ENCODE measurements around the gene RAB3A. TPM values are rescaled to one million over a fixed set of nuclear protein-coding genes. Genes with fewer than 3 reads are reported as not detected.

RAB3A gene
- polyA plus RNA-seq, 2 of the 4 experiments (the other 2 are of a cell fraction): 0.39 to 1.0 TPM

DNA sequence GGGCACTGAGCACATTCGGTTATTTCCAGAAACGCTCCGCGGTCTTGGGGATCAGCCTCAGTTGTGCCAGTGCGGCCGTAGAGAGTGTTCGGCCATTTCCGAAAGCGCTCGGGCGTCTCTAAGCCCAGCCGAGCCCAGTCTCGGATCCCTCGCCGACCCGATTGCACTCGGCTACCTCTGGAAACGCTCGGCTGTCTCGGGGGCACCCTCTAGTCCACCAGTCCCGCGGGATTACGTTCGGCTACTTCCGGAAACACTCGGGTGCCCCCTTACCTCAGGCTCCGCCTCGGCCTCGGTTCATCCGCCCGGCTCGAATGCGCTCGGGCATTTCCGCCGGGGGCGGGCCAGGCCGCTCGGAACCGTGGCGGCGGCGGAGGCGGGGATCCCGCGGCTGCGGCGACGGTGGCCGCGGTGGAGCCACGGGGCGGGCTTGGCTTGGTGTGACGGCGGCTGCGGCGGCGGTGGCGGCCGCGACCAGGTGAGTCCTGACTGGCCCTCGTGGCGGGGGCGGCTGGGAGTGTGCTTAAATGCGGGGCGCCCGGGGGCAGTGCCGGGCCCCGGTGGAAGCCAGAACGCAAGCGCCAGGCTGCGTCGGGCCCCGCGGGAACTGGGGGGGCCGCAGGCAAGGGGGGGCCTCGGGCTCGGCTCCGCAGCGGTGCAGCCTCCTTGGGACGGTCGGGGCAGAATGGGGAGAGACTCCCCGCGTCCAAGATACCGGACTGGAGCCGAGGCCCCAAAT, 50.9 kb downstream of the RAB3A start, which contains the start of gene PIK3R2 (continued):
- TF ChIP-seq RARB (CRISPR knock-in tag; IDR thresholded peaks at IDR 0.05): no peak
- TF ChIP-seq HEYL (CRISPR knock-in tag; IDR thresholded peaks at IDR 0.05): no peak
- no peak for TF ChIP-seq FOSB (CRISPR knock-in tag; IDR thresholded peaks at IDR 0.05)
- 0 out of 2 replicates have a peak, but pooled peaks have one; percentile 20 for TF ChIP-seq PHF8 (IDR thresholded peaks at IDR 0.05; ENCODE audit: borderline replicate concordance, low read depth)
- TF ChIP-seq TP53 (CRISPR knock-in tag; IDR thresholded peaks at IDR 0.05): no peak
- TF ChIP-seq JUNB (IDR thresholded peaks at IDR 0.05): no peak
- no peak for TF ChIP-seq HOXA7 (CRISPR knock-in tag; IDR thresholded peaks at IDR 0.05)
- TF ChIP-seq, protein P1, sequence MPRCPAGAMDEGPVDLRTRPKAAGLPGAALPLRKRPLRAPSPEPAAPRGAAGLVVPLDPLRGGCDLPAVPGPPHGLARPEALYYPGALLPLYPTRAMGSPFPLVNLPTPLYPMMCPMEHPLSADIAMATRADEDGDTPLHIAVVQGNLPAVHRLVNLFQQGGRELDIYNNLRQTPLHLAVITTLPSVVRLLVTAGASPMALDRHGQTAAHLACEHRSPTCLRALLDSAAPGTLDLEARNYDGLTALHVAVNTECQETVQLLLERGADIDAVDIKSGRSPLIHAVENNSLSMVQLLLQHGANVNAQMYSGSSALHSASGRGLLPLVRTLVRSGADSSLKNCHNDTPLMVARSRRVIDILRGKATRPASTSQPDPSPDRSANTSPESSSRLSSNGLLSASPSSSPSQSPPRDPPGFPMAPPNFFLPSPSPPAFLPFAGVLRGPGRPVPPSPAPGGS (IDR thresholded peaks at IDR 0.05): 0 out of 3 replicates have a peak, but pooled peaks have one; percentile 40
- TF ChIP-seq, protein P2, sequence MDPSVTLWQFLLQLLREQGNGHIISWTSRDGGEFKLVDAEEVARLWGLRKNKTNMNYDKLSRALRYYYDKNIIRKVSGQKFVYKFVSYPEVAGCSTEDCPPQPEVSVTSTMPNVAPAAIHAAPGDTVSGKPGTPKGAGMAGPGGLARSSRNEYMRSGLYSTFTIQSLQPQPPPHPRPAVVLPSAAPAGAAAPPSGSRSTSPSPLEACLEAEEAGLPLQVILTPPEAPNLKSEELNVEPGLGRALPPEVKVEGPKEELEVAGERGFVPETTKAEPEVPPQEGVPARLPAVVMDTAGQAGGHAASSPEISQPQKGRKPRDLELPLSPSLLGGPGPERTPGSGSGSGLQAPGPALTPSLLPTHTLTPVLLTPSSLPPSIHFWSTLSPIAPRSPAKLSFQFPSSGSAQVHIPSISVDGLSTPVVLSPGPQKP (IDR thresholded peaks at IDR 0.05; ENCODE audit: low read depth, low read length): no peak
- no peak for TF ChIP-seq EP300 (IDR thresholded peaks at IDR 0.05)
- TF ChIP-seq, protein P3, sequence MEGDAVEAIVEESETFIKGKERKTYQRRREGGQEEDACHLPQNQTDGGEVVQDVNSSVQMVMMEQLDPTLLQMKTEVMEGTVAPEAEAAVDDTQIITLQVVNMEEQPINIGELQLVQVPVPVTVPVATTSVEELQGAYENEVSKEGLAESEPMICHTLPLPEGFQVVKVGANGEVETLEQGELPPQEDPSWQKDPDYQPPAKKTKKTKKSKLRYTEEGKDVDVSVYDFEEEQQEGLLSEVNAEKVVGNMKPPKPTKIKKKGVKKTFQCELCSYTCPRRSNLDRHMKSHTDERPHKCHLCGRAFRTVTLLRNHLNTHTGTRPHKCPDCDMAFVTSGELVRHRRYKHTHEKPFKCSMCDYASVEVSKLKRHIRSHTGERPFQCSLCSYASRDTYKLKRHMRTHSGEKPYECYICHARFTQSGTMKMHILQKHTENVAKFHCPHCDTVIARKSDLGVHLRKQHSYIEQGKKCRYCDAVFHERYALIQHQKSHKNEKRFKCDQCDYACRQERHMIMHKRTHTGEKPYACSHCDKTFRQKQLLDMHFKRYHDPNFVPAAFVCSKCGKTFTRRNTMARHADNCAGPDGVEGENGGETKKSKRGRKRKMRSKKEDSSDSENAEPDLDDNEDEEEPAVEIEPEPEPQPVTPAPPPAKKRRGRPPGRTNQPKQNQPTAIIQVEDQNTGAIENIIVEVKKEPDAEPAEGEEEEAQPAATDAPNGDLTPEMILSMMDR (IDR thresholded peaks at IDR 0.05): peak; percentile 22; the same call in 2 of the 3 replicates
- no peak for TF ChIP-seq ZSCAN20 (CRISPR knock-in tag; IDR thresholded peaks at IDR 0.05)
- no peak for TF ChIP-seq RFX5 (IDR thresholded peaks at IDR 0.05)
- TF ChIP-seq SMC3 (IDR thresholded peaks at IDR 0.05): no peak
- no peak for TF ChIP-seq RAD21 (conservative IDR thresholded peaks at IDR 0.05 in 1 of 2, IDR thresholded peaks at IDR 0.05 in 1 of 2)
- TF ChIP-seq, protein P4, sequence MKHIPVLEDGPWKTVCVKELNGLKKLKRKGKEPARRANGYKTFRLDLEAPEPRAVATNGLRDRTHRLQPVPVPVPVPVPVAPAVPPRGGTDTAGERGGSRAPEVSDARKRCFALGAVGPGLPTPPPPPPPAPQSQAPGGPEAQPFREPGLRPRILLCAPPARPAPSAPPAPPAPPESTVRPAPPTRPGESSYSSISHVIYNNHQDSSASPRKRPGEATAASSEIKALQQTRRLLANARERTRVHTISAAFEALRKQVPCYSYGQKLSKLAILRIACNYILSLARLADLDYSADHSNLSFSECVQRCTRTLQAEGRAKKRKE (CRISPR knock-in tag; IDR thresholded peaks at IDR 0.05; ENCODE audit: low read depth): no peak
- TF ChIP-seq CEBPB (IDR thresholded peaks at IDR 0.05): no peak
- no peak for TF ChIP-seq ESRRA (IDR thresholded peaks at IDR 0.05; ENCODE audit: borderline replicate concordance, low read length)
- TF ChIP-seq ZNF302 (CRISPR knock-in tag; IDR thresholded peaks at IDR 0.05): no peak

DNA sequence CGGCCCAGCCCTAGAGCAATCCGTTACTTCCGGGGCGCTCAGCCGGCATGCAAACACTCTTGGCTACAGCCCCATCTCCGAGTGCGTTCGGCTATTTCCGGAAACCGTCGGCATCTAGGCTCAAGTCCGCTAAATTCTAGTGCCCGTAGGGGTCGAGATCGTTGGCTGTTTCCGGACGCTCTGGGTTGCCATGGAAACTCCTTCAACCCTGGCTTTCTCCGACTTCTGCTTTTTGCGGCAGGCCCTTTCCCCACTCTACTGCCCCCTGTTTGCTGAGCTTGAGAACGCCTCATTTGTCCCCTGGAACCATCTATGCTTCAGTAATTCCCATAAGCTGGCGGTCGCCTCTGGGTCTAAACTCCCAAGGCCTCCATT, 51.4 kb downstream of the RAB3A start:
- 3% methylated on average over 21 of the region's 22 CpGs for WGBS (ENCODE audit: missing lambda C conversion rate)
- POLR2A ChIA-PET: interaction anchor here (0.6 to 1.3 kb wide), 6 partner anchors 9 to 131 kb away, joined by 3 to 6 read pairs (median 3); no protein-coding TSS in a partner anchor
- TF ChIP-seq, protein P5, sequence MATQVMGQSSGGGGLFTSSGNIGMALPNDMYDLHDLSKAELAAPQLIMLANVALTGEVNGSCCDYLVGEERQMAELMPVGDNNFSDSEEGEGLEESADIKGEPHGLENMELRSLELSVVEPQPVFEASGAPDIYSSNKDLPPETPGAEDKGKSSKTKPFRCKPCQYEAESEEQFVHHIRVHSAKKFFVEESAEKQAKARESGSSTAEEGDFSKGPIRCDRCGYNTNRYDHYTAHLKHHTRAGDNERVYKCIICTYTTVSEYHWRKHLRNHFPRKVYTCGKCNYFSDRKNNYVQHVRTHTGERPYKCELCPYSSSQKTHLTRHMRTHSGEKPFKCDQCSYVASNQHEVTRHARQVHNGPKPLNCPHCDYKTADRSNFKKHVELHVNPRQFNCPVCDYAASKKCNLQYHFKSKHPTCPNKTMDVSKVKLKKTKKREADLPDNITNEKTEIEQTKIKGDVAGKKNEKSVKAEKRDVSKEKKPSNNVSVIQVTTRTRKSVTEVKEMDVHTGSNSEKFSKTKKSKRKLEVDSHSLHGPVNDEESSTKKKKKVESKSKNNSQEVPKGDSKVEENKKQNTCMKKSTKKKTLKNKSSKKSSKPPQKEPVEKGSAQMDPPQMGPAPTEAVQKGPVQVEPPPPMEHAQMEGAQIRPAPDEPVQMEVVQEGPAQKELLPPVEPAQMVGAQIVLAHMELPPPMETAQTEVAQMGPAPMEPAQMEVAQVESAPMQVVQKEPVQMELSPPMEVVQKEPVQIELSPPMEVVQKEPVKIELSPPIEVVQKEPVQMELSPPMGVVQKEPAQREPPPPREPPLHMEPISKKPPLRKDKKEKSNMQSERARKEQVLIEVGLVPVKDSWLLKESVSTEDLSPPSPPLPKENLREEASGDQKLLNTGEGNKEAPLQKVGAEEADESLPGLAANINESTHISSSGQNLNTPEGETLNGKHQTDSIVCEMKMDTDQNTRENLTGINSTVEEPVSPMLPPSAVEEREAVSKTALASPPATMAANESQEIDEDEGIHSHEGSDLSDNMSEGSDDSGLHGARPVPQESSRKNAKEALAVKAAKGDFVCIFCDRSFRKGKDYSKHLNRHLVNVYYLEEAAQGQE (IDR thresholded peaks at IDR 0.05): no peak
- TF ChIP-seq TFCP2L1 (CRISPR knock-in tag; IDR thresholded peaks at IDR 0.05) (no peak), NPAS2 (CRISPR knock-in tag; IDR thresholded peaks at IDR 0.05; ENCODE audit: borderline replicate concordance) (no peak), NR3C1 (IDR thresholded peaks at IDR 0.05) (no peak), CHD4 (IDR thresholded peaks at IDR 0.05; ENCODE audit: borderline replicate concordance) (no peak)
- TF ChIP-seq, protein P3 (IDR thresholded peaks at IDR 0.05): peak; percentile 55
- TF ChIP-seq, protein P6, sequence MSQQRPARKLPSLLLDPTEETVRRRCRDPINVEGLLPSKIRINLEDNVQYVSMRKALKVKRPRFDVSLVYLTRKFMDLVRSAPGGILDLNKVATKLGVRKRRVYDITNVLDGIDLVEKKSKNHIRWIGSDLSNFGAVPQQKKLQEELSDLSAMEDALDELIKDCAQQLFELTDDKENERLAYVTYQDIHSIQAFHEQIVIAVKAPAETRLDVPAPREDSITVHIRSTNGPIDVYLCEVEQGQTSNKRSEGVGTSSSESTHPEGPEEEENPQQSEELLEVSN (IDR thresholded peaks at IDR 0.05; ENCODE audit: borderline replicate concordance, low read depth): no peak

More for the DNA sequence above, 51.4 kb downstream of the RAB3A start:
- peak overlapping the region; percentile 86 for H3K4me2 ChIP-seq
- peak overlapping the region; percentile 85 to 95 for H3K27ac ChIP-seq
- peak overlapping the region; percentile 59 for H3K4me3 ChIP-seq
- FAIRE-seq: no peak
- ATAC-seq: peak; percentile 70 to 82
- DNase-seq (ENCODE audit: low read depth in 1 of 2, low spot score in 1 of 2): peak; percentile 91 to 96
- H3K9me3 ChIP-seq: no peaks in the 10 kb centered on the region
- CTCF ChIA-PET: interaction anchor here (0.6 to 2.3 kb wide), 12 partner anchors 9 to 220 kb away, joined by 3 to 8 read pairs (median 4); partner anchors contain the start of gene CCDC124
- H3K4me1 ChIP-seq: peaks cover 24% of the 10 kb centered on the region

Measured in A549 (cell line).